ENCODE measurements around the gene IL1RL1.

GRCh38 chr2:102355526-102356380 lies 44.4 kb downstream of the IL1RL1 start, which contains the start of gene IL18R1:
- TF ChIP-seq CTCF (IDR thresholded peaks at IDR 0.05) (peak; percentile 98), REST (IDR thresholded peaks at IDR 0.05; ENCODE audit: insufficient read depth in 1 of 2, low read depth in 2 of 2, low read length in 1 of 2) (no peak), POLR2AphosphoS5 (IDR thresholded peaks at IDR 0.05; ENCODE audit: low read depth, low read length) (no peak), SIN3A (IDR thresholded peaks at IDR 0.05; ENCODE audit: borderline replicate concordance, insufficient read depth, low read depth, low read length) (no peak), TCF7L2 (IDR thresholded peaks at IDR 0.05; ENCODE audit: low read depth, low read length) (no peak)

Measured in Panc1 (cell line).